BE2C (cell line): ENCODE results near the gene RAPSN.
A peak's percentile ranks its signal among the peaks of the same experiment; 100 is the strongest.

Source experiments
- DNase-seq: peaks from one replicate; pipeline ENCODE4 v3.0.0-alpha.2; 2020
- H3K27me3 ChIP-seq: fragments of 250-450 bp; sonication (Bioruptor Pico); 2 replicates; pipeline ENCODE4 v1.5.1; 2020; ENCODE audit warnings: mild to moderate bottlenecking
- H3K36me3 ChIP-seq: fragments of 250-450 bp; sonication (Bioruptor Pico); 2 replicates; pipeline ENCODE4 v1.5.1; 2020; ENCODE audit warnings: mild to moderate bottlenecking
- H3K4me1 ChIP-seq: fragments of 250-450 bp; sonication (Bioruptor Pico); 2 replicates; pipeline ENCODE4 v1.5.1; 2020
- H3K4me3 ChIP-seq: 2 replicates; pipeline ENCODE4 v1.5.1; 2011; ENCODE audit warnings: low read depth, low read length
- H3K9me3 ChIP-seq: fragments of 250-450 bp; sonication (Bioruptor Pico); 2 replicates; pipeline ENCODE4 v1.5.1; 2020
- CTCF ChIP-seq: IDR thresholded peaks from 2 replicates; pipeline ENCODE4 v1.5.1; 2012; ENCODE audit warnings: mild to moderate bottlenecking, low read depth, low read length

RAPSN gene

GRCh38 chr11:47415091-47415854, 33.7 kb downstream of the RAPSN start:
- H3K4me3 ChIP-seq: no peak overlapping the region
- H3K36me3 ChIP-seq: peaks cover 25% of the 10 kb centered on the region
- H3K9me3 ChIP-seq: no peaks in the 10 kb centered on the region
- H3K4me1 ChIP-seq: no peaks in the 10 kb centered on the region
- H3K27me3 ChIP-seq: no peaks in the 10 kb centered on the region
- TF ChIP-seq CTCF: no peak
- no peak for DNase-seq

GRCh38 chr11:47414685-47415070, 34.3 kb downstream of the RAPSN start:
- Histone ChIP-seq H3K4me1 (no peaks in the 10 kb centered on the region), H3K4me3 (no peak overlapping the region), H3K9me3 (no peaks in the 10 kb centered on the region), H3K27me3 (no peaks in the 10 kb centered on the region), H3K36me3 (peaks cover 21% of the 10 kb centered on the region)
- TF ChIP-seq CTCF: no peak
- DNase-seq: no peak

- no peaks in the 10 kb centered on the region for H3K4me1 ChIP-seq
- H3K4me3 ChIP-seq: no peak overlapping the region
- no peak for TF ChIP-seq CTCF
- H3K27me3 ChIP-seq: no peaks in the 10 kb centered on the region
- H3K9me3 ChIP-seq: no peaks in the 10 kb centered on the region
- peaks cover 18% of the 10 kb centered on the region for H3K36me3 ChIP-seq
- no peak for DNase-seq
Observed at GRCh38 chr11:47413908-47414684, 34.8 kb downstream of the RAPSN start.

GRCh38 chr11:47413351-47413750, 35.6 kb downstream of the RAPSN start:
- Histone ChIP-seq H3K36me3 (peaks cover 10% of the 10 kb centered on the region), H3K4me1 (no peaks in the 10 kb centered on the region)

GRCh38 chr11:47411884-47412746, 36.8 kb downstream of the RAPSN start:
- peak; percentile 65 for DNase-seq
- Histone ChIP-seq H3K9me3 (no peaks in the 10 kb centered on the region), H3K36me3 (peaks cover 2% of the 10 kb centered on the region; the same call in 1 of the 2 replicates), H3K4me1 (no peaks in the 10 kb centered on the region), H3K4me3 (no peak overlapping the region), H3K27me3 (no peaks in the 10 kb centered on the region)
- peak; percentile 54 for TF ChIP-seq CTCF

More at GRCh38 chr11:47413351-47413750, 35.6 kb downstream of the RAPSN start:
- no peak overlapping the region for H3K4me3 ChIP-seq
- H3K9me3 ChIP-seq: no peaks in the 10 kb centered on the region
- DNase-seq: no peak
- H3K27me3 ChIP-seq: no peaks in the 10 kb centered on the region
- no peak for TF ChIP-seq CTCF
